ENCODE results near the gene ZNF30.

ZNF30 gene

DNA sequence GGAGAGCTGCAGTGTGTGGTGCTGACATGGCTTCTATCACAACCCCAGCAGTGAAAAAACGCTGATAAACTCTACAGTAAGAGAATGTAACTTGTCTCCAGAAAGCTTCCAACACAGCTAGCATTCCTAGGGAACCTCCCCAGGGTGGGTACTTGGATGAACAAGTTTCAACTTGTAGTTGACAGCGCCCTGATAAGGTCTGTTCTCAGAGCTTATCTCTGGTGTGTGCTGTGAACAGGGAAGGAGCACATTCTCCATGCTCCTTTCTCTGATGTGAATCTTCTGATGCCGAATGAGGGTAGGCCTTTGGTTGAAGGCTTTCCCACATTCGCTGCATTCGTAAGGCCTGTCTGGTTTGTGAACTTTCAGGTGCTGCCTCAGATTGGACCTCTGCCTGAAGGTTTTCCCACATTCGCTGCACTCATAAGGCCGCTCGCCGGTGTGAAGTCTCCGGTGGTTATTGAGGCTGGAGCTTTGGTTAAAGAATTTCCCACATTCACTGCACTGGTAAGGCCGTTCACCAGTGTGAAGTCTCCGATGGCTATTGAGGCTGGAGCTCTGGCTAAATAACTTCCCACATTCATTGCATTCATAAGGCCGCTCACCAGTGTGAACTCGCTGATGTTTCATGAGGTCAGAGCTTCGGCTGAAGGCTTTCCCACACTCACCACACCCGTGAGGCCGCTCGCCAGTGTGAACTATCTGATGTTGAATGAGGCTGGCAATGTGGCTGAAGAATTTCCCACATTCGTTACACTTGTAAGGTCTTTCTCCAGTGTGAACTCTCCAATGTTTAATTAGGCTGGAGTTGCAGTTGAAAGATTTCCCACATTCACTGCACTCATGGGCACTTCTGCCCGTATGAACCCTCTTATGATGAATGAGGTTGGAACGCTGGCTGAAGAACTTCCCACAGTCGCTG lies 31.4 kb downstream of the ZNF30 start:
- in situ Hi-C loops (cut with HindIII; ENCODE audit: low pct_ligation_motif_present, low sequenced_read_pairs), result no loop called here
- H3K36me3 ChIP-seq (replicated peaks), result peaks cover 33% of the 10 kb centered on the region
- H3K27ac ChIP-seq, result no peak overlapping the region
- DNase-seq, result no peak
- TF ChIP-seq, protein P1, sequence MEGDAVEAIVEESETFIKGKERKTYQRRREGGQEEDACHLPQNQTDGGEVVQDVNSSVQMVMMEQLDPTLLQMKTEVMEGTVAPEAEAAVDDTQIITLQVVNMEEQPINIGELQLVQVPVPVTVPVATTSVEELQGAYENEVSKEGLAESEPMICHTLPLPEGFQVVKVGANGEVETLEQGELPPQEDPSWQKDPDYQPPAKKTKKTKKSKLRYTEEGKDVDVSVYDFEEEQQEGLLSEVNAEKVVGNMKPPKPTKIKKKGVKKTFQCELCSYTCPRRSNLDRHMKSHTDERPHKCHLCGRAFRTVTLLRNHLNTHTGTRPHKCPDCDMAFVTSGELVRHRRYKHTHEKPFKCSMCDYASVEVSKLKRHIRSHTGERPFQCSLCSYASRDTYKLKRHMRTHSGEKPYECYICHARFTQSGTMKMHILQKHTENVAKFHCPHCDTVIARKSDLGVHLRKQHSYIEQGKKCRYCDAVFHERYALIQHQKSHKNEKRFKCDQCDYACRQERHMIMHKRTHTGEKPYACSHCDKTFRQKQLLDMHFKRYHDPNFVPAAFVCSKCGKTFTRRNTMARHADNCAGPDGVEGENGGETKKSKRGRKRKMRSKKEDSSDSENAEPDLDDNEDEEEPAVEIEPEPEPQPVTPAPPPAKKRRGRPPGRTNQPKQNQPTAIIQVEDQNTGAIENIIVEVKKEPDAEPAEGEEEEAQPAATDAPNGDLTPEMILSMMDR (IDR thresholded peaks at IDR 0.05; ENCODE audit: low read depth, low read length, missing control alignments), result no peak
- no peaks in the 10 kb centered on the region for H3K27me3 ChIP-seq (replicated peaks)
- H3K4me3 ChIP-seq (ENCODE audit: low read depth, low read length), result no peak overlapping the region

DNA sequence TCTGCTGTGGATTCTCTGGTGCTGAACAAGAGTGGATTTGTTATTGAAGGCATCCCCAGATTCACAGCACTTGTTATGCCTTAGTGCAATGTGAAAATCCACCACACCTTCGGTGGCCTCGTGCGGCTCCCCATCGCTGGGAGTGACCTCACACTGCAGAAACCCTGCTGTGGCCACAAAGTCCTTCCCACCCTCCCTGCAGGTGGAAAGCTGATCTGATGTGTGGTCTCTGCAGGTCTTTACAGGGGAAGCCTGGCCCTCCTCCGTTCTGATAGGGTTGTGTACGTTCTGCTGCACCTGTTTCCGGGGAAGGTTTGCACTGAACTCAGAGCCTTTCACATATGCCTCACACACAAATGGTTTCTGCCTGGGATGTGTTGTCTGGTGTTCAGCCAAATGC lies 32.3 kb downstream of the ZNF30 start:
- in situ Hi-C loops (cut with HindIII; ENCODE audit: low pct_ligation_motif_present, low sequenced_read_pairs), result no loop called here
- H3K27ac ChIP-seq, result no peak overlapping the region
- TF ChIP-seq, protein P1 (IDR thresholded peaks at IDR 0.05; ENCODE audit: low read depth, low read length, missing control alignments), result no peak
- no peak for DNase-seq
- H3K36me3 ChIP-seq (replicated peaks), result peaks cover 33% of the 10 kb centered on the region
- H3K27me3 ChIP-seq (replicated peaks), result no peaks in the 10 kb centered on the region
- no peak overlapping the region for H3K4me3 ChIP-seq (ENCODE audit: low read depth, low read length)

DNA sequence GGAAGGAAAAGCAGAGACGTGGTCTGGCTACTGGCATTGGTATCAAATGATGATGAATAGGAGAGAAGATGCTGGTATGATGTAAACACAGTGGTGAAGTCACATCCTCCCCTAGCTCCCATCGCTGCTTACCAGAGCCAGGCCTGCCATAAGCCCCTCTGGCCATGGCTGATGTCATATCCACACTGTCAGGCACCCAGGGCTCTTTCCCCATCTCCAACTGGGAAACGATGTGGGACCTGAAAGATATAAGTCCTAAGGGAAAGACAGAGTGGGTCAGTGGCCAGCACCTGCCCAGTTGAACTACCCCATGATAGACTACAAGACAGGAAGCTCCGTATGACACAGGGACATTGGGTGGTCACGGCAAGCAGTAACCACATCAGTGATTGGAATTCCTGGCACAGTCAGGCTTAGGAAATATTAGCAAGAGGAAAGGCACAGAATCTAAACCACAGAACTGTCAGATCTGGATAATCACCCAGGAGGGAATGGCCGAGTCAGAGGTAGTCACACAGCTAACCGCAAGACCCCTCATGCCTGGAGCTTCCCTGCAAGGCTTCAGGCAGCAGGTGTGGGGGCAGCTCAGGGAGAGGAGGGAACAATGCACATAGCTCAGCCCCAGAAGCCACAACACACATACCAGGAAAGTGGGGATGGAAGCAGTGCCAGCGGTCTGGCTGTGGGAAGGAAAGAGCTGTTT lies 33.6 kb downstream of the ZNF30 start:
- Histone ChIP-seq H3K27me3 (replicated peaks) (no peaks in the 10 kb centered on the region), H3K36me3 (replicated peaks) (peaks cover 33% of the 10 kb centered on the region), H3K4me3 (ENCODE audit: low read depth, low read length) (no peak overlapping the region), H3K27ac (no peak overlapping the region)
- TF ChIP-seq, protein P1 (IDR thresholded peaks at IDR 0.05; ENCODE audit: low read depth, low read length, missing control alignments), result no peak
- DNase-seq, result peak; percentile 20
- in situ Hi-C loops (cut with HindIII; ENCODE audit: low pct_ligation_motif_present, low sequenced_read_pairs), result no loop called here

DNA sequence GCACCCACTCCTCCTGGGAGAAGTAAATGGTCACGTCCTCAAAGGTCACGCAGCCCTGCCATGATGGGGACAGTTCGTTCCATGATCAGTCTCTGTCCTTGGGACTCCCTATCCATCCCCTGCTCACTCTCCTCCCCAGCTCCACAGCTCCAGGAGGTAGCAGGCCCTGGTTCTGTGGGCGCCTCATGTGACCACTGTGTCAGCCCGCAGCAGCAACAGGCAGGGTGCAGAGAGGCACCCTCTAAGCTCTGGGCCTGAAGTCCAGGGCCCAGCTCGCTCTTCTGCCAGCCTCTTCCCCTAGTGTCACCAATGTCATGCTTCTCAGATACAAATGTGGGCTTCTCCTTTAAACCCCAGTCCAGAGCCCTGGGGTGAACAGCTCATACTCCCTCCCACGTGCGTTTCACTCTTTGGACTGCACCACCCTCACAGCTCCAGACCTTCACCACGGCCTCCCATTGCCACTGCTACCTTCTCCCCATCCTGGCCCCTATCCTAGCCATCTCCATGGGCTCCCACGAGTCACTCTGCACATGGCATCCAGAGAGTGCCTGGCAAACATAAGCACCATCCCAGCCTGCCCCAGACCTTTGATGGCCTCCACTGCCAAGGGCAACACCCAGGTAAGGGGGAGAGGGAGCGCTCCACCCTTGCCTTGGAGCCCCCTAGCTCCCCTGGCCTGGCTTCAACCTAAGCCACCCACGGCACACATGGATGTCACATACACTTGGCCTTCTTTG lies 34.4 kb downstream of the ZNF30 start:
- peaks cover 33% of the 10 kb centered on the region for H3K36me3 ChIP-seq (replicated peaks)

More for the DNA sequence above, 34.4 kb downstream of the ZNF30 start:
- H3K4me3 ChIP-seq (ENCODE audit: low read depth, low read length), result no peak overlapping the region
- DNase-seq, result no peak
- TF ChIP-seq, protein P1 (IDR thresholded peaks at IDR 0.05; ENCODE audit: low read depth, low read length, missing control alignments), result no peak
- H3K27me3 ChIP-seq (replicated peaks), result no peaks in the 10 kb centered on the region
- H3K27ac ChIP-seq, result no peak overlapping the region
- in situ Hi-C loops (cut with HindIII; ENCODE audit: low pct_ligation_motif_present, low sequenced_read_pairs), result no loop called here

Measured in brain microvascular endothelial cell (primary cell).